HepG2 (cell line): ENCODE measurements around the gene PSMD4. TPM values are rescaled to one million over a fixed set of nuclear protein-coding genes. Genes with fewer than 3 reads are reported as not detected.

Experiments used
- ATAC-seq: fragments of 200-7000 bp; cut with Tn5 transposase; 3 replicates; pipeline ENCODE4 v1.9.1; 2020; ENCODE audit warnings: mild to moderate bottlenecking, moderate library complexity
- BruUV-seq: library from RNA; stranded (reverse); fragments of 400-500 nt; replicated peaks from 2 replicates; lab custom pipeline; 2021; lab: Mats Ljungman, UMichigan
- CTCF ChIA-PET: fragments of 300-600 bp; formaldehyde crosslinking; extraction: SDS; loops from one replicate; lab custom pipeline; 2021; ENCODE audit warnings: low total read pairs, inconsistent platforms, low intra/inter-chr PET ratio; lab: Yijun Ruan, JAX
- POLR2A ChIA-PET: fragments of 350-600 bp; sonication (Branson Sonifier 250); formaldehyde crosslinking; loops from one replicate; lab custom pipeline; 2020; ENCODE audit warnings: antibody characterized with exemption, inconsistent platforms; lab: Yijun Ruan, JAX
- DNase-seq: peaks from one replicate; pipeline ENCODE4 v3.0.0-alpha.2; 2015; ENCODE audit warnings: low spot score
- FAIRE-seq: peaks from 3 replicates; lab custom pipeline; 2011; peaks lifted over from hg19 to GRCh38; lab: Jason Lieb, UNC
- H2AFZ ChIP-seq: one replicate; pipeline ENCODE4 v1.6.1; 2011; ENCODE audit warnings: low read length, inconsistent platforms
- H3K27ac ChIP-seq: fragments of 300-600 bp; 3 replicates; pipeline ENCODE4 v1.8.0; 2011; ENCODE audit warnings: mixed run types, mild to moderate bottlenecking, mixed read lengths, low read length, inconsistent platforms; ENCODE audit not compliant: insufficient read depth; ENCODE audit errors: extremely low read length
- H3K27me3 ChIP-seq, 2 experiments: fragments of 200-600 bp in 1 of 2; 2 replicates in 1 of 2; 3 replicates in 1 of 2; pipeline versions ENCODE4 v1.6.0 to v1.8.0; 2011; ENCODE audit warnings: low read length in 2 of 2, mild to moderate bottlenecking in 2 of 2, moderate library complexity in 2 of 2, inconsistent platforms in 1 of 2; ENCODE audit not compliant: insufficient read depth in 2 of 2, control insufficient read depth in 1 of 2
- H3K36me3 ChIP-seq, 2 experiments: fragments of 200-600 bp in 1 of 2; replicated peaks in 1 of 2; 2 replicates in 1 of 2; 3 replicates in 1 of 2; pipeline versions ENCODE4 v1.5.1 to v1.8.0; 2011; ENCODE audit warnings: low read length in 2 of 2, inconsistent platforms in 1 of 2; ENCODE audit not compliant: insufficient read depth in 2 of 2, control insufficient read depth in 1 of 2
- H3K4me1 ChIP-seq: 2 replicates; pipeline ENCODE4 v1.5.1; 2012; ENCODE audit warnings: low read length, inconsistent platforms; ENCODE audit not compliant: insufficient read depth
- H3K4me2 ChIP-seq: 2 replicates; pipeline ENCODE4 v1.6.0; 2011; ENCODE audit warnings: low read depth, low read length, inconsistent platforms
- H3K4me3 ChIP-seq, 3 experiments: fragments of 200-600 bp in 1 of 3; sonication (generic), shearing (Covaris generic) in 1 of 3; replicated peaks in 1 of 3; 2 replicates each; pipeline ENCODE4 v1.5.1; 2011 to 2016; ENCODE audit warnings: low read length in 3 of 3, inconsistent platforms in 2 of 3, low read depth in 2 of 3, mild to moderate bottlenecking in 2 of 3, control low read depth in 1 of 3, mixed read lengths in 1 of 3; ENCODE audit not compliant: insufficient read depth in 1 of 3
- H3K79me2 ChIP-seq: one replicate; pipeline ENCODE4 v1.6.1; 2011; ENCODE audit warnings: low read length, inconsistent platforms; ENCODE audit not compliant: insufficient read depth
- H3K9ac ChIP-seq: 2 replicates; pipeline ENCODE4 v1.6.0; 2011; ENCODE audit warnings: mild to moderate bottlenecking, low read depth, low read length, inconsistent platforms; ENCODE audit not compliant: insufficient read depth
- H3K9me3 ChIP-seq: 2 replicates; pipeline ENCODE4 v1.5.1; 2012; ENCODE audit warnings: mild to moderate bottlenecking, low read length
- H4K20me1 ChIP-seq: 2 replicates; pipeline ENCODE4 v1.6.0; 2011; ENCODE audit warnings: inconsistent platforms, mild to moderate bottlenecking, low read length, moderate library complexity; ENCODE audit not compliant: insufficient read depth
- ATAD3A ChIP-seq: sonication (generic); formaldehyde crosslinking; IDR thresholded peaks from 2 replicates; pipeline ENCODE4 v1.4.0; 2020; ENCODE audit warnings: missing genetic modification reagents
- ATF7-NPFF ChIP-seq: sonication (generic); formaldehyde crosslinking; IDR thresholded peaks from 2 replicates; pipeline ENCODE4 v1.8.1; 2023; ENCODE audit warnings: mild to moderate bottlenecking, low read depth, missing genetic modification reagents, moderate library complexity
- NR2F6 ChIP-seq, 2 experiments: IDR thresholded peaks; 2 replicates each; pipeline ENCODE4 v1.6.1; 2016; ENCODE audit warnings: antibody characterized with exemption in 1 of 2, mild to moderate bottlenecking in 1 of 2
- RARG ChIP-seq: sonication (generic); formaldehyde crosslinking; IDR thresholded peaks from 2 replicates; pipeline ENCODE4 v1.4.0; 2020; ENCODE audit warnings: low read depth, mild to moderate bottlenecking, missing genetic modification reagents
- SPEN ChIP-seq: sonication (generic); formaldehyde crosslinking; IDR thresholded peaks from 2 replicates; pipeline ENCODE4 v1.5.1; 2020; ENCODE audit warnings: low read depth, mild to moderate bottlenecking, missing genetic modification reagents
- WIZ ChIP-seq: sonication (generic); formaldehyde crosslinking; IDR thresholded peaks from 2 replicates; pipeline ENCODE4 v1.5.1; 2020; ENCODE audit warnings: mild to moderate bottlenecking, missing genetic modification reagents
- ZFY ChIP-seq: sonication (generic); formaldehyde crosslinking; IDR thresholded peaks from 2 replicates; pipeline ENCODE4 v1.4.0; 2020; ENCODE audit warnings: missing genetic modification reagents
- ZNF326 ChIP-seq: sonication (generic); formaldehyde crosslinking; IDR thresholded peaks from 2 replicates; pipeline ENCODE4 v1.4.0; 2020; ENCODE audit warnings: missing genetic modification reagents, borderline replicate concordance
- ZNF33A ChIP-seq: sonication (generic); formaldehyde crosslinking; IDR thresholded peaks from 2 replicates; pipeline ENCODE4 v1.5.1; 2020; ENCODE audit warnings: missing genetic modification reagents, mild to moderate bottlenecking, moderate library complexity, borderline replicate concordance
- ZNF607 ChIP-seq: sonication (generic); formaldehyde crosslinking; IDR thresholded peaks from 2 replicates; pipeline ENCODE4 v1.5.1; 2020; ENCODE audit warnings: missing genetic modification reagents, mild to moderate bottlenecking, borderline replicate concordance
- ZNF772 ChIP-seq: sonication (generic); formaldehyde crosslinking; IDR thresholded peaks from 2 replicates; pipeline ENCODE4 v1.5.0; 2020; ENCODE audit warnings: mild to moderate bottlenecking, missing genetic modification reagents
- ZSCAN21 ChIP-seq: sonication (generic); formaldehyde crosslinking; IDR thresholded peaks from 2 replicates; pipeline ENCODE4 v1.8.0; 2022; ENCODE audit warnings: mild to moderate bottlenecking, missing genetic modification reagents, moderate library complexity, borderline replicate concordance
- ZSCAN30 ChIP-seq: sonication (generic); formaldehyde crosslinking; IDR thresholded peaks from 2 replicates; pipeline ENCODE4 v1.5.0; 2020; ENCODE audit warnings: mild to moderate bottlenecking, missing genetic modification reagents
- ZSCAN31 ChIP-seq: sonication (generic); formaldehyde crosslinking; IDR thresholded peaks from 2 replicates; pipeline ENCODE4 v1.5.0; 2020; ENCODE audit warnings: low read depth, mild to moderate bottlenecking, missing genetic modification reagents
- WGBS: methylation state at CpG from one replicate; pipeline ENCODE4 v1.1.6; 2017; ENCODE audit warnings: low lambda C conversion rate; 5-methylcytosine and 5-hydroxymethylcytosine counted together
- in situ Hi-C: cut with HindIII; loops from 2 replicates; pipeline ENCODE4 v1.10.0; 2017; ENCODE audit warnings: low pct_unique_long_range_greater_than_20kb; ENCODE audit not compliant: extremely low pct_ligation_motif_present
- intact Hi-C: fragments of 100-400 bp; cut with micrococcal nuclease; formaldehyde crosslinking; loops from one replicate; pipeline ENCODE4 v1.10.0; 2022; ENCODE audit not compliant: unreplicated experiment
- polyA plus RNA-seq, 8 experiments: library from polyadenylated mRNA; depleted of rRNA in 3 of 8; stranded (reverse) in 7 of 8; unstranded in 1 of 8; fragments of >200 nt; fragmentation: Illumina TruSeq in 4 of 8; extraction: Trizol in 4 of 8; gene quantifications; 2 replicates each; pipeline versions ENCODE4 v1.2.1 to v1.2.3, GENCODE V29; 2011 to 2016; ENCODE audit warnings: low read depth in 4 of 8, missing spikeins in 1 of 8, mixed read lengths in 1 of 8; ENCODE audit not compliant: insufficient read depth in 1 of 8
- total RNA-seq, 5 experiments: library from RNA; depleted of rRNA; stranded (reverse); fragments of >200 nt; fragmentation: Illumina TruSeq; extraction: Trizol; gene quantifications; 2 replicates each; pipeline ENCODE4 v1.2.3, GENCODE V29; 2016; ENCODE audit warnings: low read depth in 1 of 5
- TF ChIP-seq, protein P1 (sequence below): sonication (generic); formaldehyde crosslinking; IDR thresholded peaks from 2 replicates; pipeline ENCODE4 v1.8.1; 2023; ENCODE audit warnings: mild to moderate bottlenecking, missing genetic modification reagents
- TF ChIP-seq, protein P2 (sequence below): sonication (generic); formaldehyde crosslinking; IDR thresholded peaks from 2 replicates; pipeline ENCODE4 v1.8.0; 2022; ENCODE audit warnings: missing genetic modification reagents, mild to moderate bottlenecking, borderline replicate concordance
- TF ChIP-seq, protein P3 (sequence below): sonication (generic); formaldehyde crosslinking; IDR thresholded peaks from 2 replicates; pipeline ENCODE4 v1.9.0; 2021; ENCODE audit warnings: missing genetic modification reagents, borderline replicate concordance

PSMD4 gene
- total and polyA plus RNA-seq, 2 of the 13 experiments (the other 11 are each of a cell fraction or from before 2014, with no cell fraction given): 194 to 243 TPM

DNA sequence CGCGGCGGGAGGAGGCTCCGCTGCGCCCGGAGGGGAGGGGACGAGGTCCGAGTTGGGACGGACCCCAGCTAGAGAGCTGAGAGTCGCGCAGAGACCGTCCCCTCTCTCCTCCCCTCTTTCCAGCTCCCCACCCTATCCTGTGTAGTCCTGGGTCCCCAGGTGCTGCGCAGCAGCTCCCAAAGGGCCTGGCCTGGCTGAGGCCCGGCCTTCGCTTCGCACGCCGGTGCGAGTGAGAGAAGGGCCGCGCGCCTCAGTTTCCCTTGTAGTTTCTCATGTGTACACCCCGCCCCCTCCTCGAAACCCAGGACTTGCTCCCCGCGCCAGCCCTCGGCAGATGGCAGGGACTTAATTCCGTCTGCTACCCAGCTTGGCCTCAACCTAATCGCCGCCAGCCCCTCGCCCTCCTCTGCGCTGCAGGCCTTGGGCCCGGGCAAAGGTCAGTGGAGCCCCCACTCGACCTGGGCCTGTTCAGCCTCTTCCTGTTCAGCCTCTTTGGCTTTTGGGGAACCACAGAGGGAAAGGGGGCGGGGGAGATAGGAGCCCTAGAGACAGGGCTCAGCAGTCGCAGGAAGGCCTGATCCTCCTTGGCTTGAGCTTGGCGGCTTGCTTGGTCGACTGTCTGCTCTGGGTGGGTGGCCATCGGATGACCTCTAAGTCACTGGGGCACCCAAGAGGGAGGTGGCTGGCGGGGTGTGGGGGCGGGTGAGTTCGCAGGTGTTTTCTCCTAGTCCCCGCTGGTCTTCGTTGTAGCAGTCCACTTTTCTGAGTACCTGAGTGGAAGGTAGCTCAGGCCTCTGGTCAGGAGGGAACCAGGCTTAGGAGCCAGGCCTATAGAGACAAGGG, 28.6 kb downstream of the PSMD4 start:
- Histone ChIP-seq H3K4me2 (peak overlapping the region; percentile 79), H3K9me3 (no peaks in the 10 kb centered on the region), H3K27ac (peak overlapping the region; percentile 98), H3K27me3 (no peaks in the 10 kb centered on the region; a peak in 1 of 5 replicates), H3K4me3 (peak overlapping the region; percentile 78 to 93 (median 85)), H3K9ac (peak overlapping the region; percentile 95), H2AFZ (no peak overlapping the region), H3K36me3 (peaks cover 21 to 29% of the 10 kb centered on the region in 2 experiments), H3K79me2 (peaks cover 32% of the 10 kb centered on the region), H3K4me1 (peaks cover 22% of the 10 kb centered on the region), H4K20me1 (peaks cover 9% of the 10 kb centered on the region; the same call in 1 of the 2 replicates)
- POLR2A ChIA-PET: interaction anchor here (0.6 to 3.9 kb wide), 16 partner anchors 9 to 307 kb away, joined by 3 to 71 read pairs (median 4); partner anchors contain the start of genes PI4KB, PSMD4, SELENBP1 and TUFT1
- intact Hi-C loops (no loop called here), in situ Hi-C loops (no loop called here)
- DNase-seq: peak; percentile 31
- BruUV-seq: no TSS peak
- WGBS: 0% methylated on average over 17 of the region's 44 CpGs
- CTCF ChIA-PET: no interaction called here
- ATAC-seq: peak; percentile 45
- no peak for FAIRE-seq
- TF ChIP-seq ZNF326 (CRISPR knock-in tag): 0 out of 2 replicates have a peak, but pooled peaks have one; percentile 76
- TF ChIP-seq SPEN: peak; percentile 51; the same call in 1 of the 2 replicates
- TF ChIP-seq ATF7-NPFF (CRISPR knock-in tag): 0 out of 2 replicates have a peak, but pooled peaks have one; percentile 19
- TF ChIP-seq, protein P1, sequence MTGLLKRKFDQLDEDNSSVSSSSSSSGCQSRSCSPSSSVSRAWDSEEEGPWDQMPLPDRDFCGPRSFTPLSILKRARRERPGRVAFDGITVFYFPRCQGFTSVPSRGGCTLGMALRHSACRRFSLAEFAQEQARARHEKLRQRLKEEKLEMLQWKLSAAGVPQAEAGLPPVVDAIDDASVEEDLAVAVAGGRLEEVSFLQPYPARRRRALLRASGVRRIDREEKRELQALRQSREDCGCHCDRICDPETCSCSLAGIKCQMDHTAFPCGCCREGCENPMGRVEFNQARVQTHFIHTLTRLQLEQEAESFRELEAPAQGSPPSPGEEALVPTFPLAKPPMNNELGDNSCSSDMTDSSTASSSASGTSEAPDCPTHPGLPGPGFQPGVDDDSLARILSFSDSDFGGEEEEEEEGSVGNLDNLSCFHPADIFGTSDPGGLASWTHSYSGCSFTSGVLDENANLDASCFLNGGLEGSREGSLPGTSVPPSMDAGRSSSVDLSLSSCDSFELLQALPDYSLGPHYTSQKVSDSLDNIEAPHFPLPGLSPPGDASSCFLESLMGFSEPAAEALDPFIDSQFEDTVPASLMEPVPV: 0 out of 2 replicates have a peak, but pooled peaks have one; percentile 53
- TF ChIP-seq ZNF607 (CRISPR knock-in tag): 0 out of 2 replicates have a peak, but pooled peaks have one; percentile 75
- TF ChIP-seq, protein P2, sequence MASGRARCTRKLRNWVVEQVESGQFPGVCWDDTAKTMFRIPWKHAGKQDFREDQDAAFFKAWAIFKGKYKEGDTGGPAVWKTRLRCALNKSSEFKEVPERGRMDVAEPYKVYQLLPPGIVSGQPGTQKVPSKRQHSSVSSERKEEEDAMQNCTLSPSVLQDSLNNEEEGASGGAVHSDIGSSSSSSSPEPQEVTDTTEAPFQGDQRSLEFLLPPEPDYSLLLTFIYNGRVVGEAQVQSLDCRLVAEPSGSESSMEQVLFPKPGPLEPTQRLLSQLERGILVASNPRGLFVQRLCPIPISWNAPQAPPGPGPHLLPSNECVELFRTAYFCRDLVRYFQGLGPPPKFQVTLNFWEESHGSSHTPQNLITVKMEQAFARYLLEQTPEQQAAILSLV: no peak
- TF ChIP-seq ZFY (CRISPR knock-in tag): peak; percentile 83
- TF ChIP-seq ZNF772 (CRISPR knock-in tag): 0 out of 2 replicates have a peak, but pooled peaks have one; percentile 58
- no peak for TF ChIP-seq ZNF33A (CRISPR knock-in tag)
- TF ChIP-seq NR2F6 (IDR thresholded peaks at IDR 0.05): no peak
- 0 out of 2 replicates have a peak, but pooled peaks have one; percentile 16 for TF ChIP-seq NR2F6 (CRISPR knock-in tag; IDR thresholded peaks at IDR 0.05)
- TF ChIP-seq ZSCAN31 (CRISPR knock-in tag): peak; percentile 82
- TF ChIP-seq RARG (CRISPR knock-in tag): no peak
- no peak for TF ChIP-seq ATAD3A (CRISPR knock-in tag)
- TF ChIP-seq ZSCAN21: 0 out of 2 replicates have a peak, but pooled peaks have one; percentile 70
- TF ChIP-seq, protein P3, sequence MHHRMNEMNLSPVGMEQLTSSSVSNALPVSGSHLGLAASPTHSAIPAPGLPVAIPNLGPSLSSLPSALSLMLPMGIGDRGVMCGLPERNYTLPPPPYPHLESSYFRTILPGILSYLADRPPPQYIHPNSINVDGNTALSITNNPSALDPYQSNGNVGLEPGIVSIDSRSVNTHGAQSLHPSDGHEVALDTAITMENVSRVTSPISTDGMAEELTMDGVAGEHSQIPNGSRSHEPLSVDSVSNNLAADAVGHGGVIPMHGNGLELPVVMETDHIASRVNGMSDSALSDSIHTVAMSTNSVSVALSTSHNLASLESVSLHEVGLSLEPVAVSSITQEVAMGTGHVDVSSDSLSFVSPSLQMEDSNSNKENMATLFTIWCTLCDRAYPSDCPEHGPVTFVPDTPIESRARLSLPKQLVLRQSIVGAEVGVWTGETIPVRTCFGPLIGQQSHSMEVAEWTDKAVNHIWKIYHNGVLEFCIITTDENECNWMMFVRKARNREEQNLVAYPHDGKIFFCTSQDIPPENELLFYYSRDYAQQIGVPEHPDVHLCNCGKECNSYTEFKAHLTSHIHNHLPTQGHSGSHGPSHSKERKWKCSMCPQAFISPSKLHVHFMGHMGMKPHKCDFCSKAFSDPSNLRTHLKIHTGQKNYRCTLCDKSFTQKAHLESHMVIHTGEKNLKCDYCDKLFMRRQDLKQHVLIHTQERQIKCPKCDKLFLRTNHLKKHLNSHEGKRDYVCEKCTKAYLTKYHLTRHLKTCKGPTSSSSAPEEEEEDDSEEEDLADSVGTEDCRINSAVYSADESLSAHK (CRISPR knock-in tag): no peak
- no peak for TF ChIP-seq WIZ
- peak; percentile 87; the same call in 1 of the 2 replicates for TF ChIP-seq ZSCAN30 (CRISPR knock-in tag)
